Measurements from ENCODE around the gene GYS1. TPM values are rescaled to one million over a fixed set of nuclear protein-coding genes. Genes with fewer than 3 reads are reported as not detected.

The GYS1 gene
- total RNA-seq, 4 donors from 2014 or later = 28.8 to 42.0 (median 31.0) TPM

DNA sequence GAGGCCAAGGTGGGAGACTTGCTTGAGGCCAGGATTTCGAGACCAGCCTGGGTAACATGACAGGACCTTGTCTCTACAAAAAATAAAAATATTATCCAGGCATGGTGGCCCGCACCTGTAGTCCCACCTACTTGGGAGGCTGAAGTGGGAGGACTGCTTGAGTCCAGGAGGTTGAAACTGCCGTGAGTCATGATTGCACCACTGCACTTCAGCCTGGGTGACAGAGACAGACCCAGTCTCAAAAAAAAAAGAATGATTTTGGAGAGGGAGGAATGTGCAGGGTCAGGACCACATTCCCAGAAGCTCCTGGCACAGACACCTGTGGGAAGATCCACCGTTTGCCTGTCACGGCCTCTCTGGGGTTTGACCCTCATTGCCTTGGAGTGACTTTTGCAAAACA is 47.7 kb downstream of the GYS1 start:
- WGBS, 2 donors = 79 to 81% methylated on average over 5 of the region's 5 CpGs
- DNase-seq (ENCODE audit: low spot score in 2 of 2) = no peak

DNA sequence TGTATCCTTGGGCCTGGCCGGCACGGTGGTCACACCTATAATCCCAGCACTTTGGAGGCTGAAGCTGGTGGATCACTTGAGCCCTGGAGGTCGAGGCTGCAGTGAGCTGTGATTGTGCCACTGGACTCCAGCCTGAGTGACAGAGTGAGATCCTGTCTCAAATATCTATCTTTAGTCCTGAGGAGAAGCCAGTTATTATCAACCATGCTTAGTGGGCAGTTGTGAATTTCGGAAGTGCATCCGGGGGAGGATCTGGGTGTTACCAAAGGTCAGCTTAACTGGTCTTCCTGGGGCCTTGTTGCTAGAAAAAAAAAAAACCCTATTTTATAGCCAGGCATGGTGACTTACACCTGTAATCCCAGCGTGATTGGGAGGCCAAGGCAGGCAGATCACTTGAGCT is 50.0 kb downstream of the GYS1 start:
- H3K27me3 ChIP-seq = no peaks in the 10 kb centered on the region
- no peak overlapping the region for H3K4me3 ChIP-seq
- H3K36me3 ChIP-seq = peaks cover 0 to 8% (median 0%) of the 10 kb centered on the region in 3 donors
- no peak for TF ChIP-seq EP300 (IDR thresholded peaks at IDR 0.05)
- no peak for TF ChIP-seq POLR2A (IDR thresholded peaks at IDR 0.05)
- TF ChIP-seq, protein P1, sequence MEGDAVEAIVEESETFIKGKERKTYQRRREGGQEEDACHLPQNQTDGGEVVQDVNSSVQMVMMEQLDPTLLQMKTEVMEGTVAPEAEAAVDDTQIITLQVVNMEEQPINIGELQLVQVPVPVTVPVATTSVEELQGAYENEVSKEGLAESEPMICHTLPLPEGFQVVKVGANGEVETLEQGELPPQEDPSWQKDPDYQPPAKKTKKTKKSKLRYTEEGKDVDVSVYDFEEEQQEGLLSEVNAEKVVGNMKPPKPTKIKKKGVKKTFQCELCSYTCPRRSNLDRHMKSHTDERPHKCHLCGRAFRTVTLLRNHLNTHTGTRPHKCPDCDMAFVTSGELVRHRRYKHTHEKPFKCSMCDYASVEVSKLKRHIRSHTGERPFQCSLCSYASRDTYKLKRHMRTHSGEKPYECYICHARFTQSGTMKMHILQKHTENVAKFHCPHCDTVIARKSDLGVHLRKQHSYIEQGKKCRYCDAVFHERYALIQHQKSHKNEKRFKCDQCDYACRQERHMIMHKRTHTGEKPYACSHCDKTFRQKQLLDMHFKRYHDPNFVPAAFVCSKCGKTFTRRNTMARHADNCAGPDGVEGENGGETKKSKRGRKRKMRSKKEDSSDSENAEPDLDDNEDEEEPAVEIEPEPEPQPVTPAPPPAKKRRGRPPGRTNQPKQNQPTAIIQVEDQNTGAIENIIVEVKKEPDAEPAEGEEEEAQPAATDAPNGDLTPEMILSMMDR (IDR thresholded peaks at IDR 0.05) = no peak
- peaks cover 0 to 13% (median 0%) of the 10 kb centered on the region in 4 donors for H3K9me3 ChIP-seq
- 84 to 89% methylated on average over 6 of the region's 6 CpGs for WGBS, 2 donors
- H3K4me1 ChIP-seq = peaks cover 0 to 3% (median 0%) of the 10 kb centered on the region in 4 donors
- DNase-seq (ENCODE audit: low spot score in 2 of 2) = no peak
- H3K27ac ChIP-seq = no peak overlapping the region

More for the DNA sequence above, 47.7 kb downstream of the GYS1 start:
- peaks cover 0 to 8% (median 0%) of the 10 kb centered on the region in 3 donors for H3K36me3 ChIP-seq
- no peak overlapping the region for H3K4me3 ChIP-seq
- H3K9me3 ChIP-seq = peaks cover 0 to 13% (median 0%) of the 10 kb centered on the region in 4 donors
- no peak overlapping the region for H3K27ac ChIP-seq
- TF ChIP-seq POLR2A (IDR thresholded peaks at IDR 0.05) (no peak), EP300 (IDR thresholded peaks at IDR 0.05) (no peak)
- TF ChIP-seq, protein P1 (IDR thresholded peaks at IDR 0.05) = no peak
- peaks cover 0 to 3% (median 0%) of the 10 kb centered on the region in 4 donors for H3K4me1 ChIP-seq
- no peaks in the 10 kb centered on the region for H3K27me3 ChIP-seq

DNA sequence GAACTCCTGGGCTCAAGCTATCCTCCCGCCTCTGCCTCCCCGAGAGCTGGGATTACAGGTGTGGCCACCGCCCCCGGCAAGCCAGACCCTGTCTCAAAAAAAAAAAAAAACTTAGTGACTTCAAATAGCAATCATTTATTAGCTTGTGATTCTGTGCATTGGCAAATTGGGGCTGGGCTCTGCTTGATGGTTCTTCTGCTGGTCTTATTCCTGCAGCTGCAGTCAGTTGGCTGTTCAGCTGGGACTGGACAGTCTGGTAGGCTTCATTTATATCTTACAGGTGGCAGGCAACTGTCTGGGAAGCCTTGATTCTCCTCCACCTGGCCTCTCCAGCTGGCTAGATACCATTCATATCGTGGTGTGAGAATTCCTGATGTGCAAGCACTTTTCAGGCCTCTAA is 52.2 kb downstream of the GYS1 start:
- peaks cover 0 to 8% (median 0%) of the 10 kb centered on the region in 3 donors for H3K36me3 ChIP-seq
- H3K27ac ChIP-seq = no peak overlapping the region
- no peaks in the 10 kb centered on the region for H3K27me3 ChIP-seq
- no peaks in the 10 kb centered on the region for H3K4me1 ChIP-seq
- H3K4me3 ChIP-seq = no peak overlapping the region
- WGBS, 2 donors = 95 to 96% methylated on average over 5 of the region's 5 CpGs
- peaks cover 0 to 6% (median 0%) of the 10 kb centered on the region in 4 donors for H3K9me3 ChIP-seq
- DNase-seq (ENCODE audit: low spot score in 2 of 2) = no peak
- TF ChIP-seq, protein P1 (IDR thresholded peaks at IDR 0.05) = no peak
- TF ChIP-seq POLR2A (IDR thresholded peaks at IDR 0.05) (no peak), EP300 (IDR thresholded peaks at IDR 0.05) (no peak)

DNA sequence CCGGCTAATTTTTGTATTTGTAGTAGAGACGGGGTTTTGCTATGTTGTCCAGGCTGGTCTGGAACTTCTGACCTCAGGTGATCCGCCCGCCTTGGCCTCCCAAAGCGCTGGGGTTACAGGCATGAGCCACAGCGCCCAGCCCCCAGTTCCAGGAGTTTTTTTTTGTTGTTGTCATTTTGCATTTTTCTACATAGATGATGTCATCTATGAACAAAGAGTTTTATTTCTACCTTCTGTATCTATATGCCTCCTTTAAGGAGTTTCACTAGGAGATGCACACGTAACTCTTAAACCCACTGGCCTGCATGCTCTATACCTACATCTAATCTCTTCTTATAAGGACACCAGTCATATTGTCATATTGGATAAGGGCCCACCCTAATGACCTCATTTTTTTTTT is 54.9 kb downstream of the GYS1 start:
- TF ChIP-seq EP300 (IDR thresholded peaks at IDR 0.05) (no peak), POLR2A (IDR thresholded peaks at IDR 0.05) (no peak)
- TF ChIP-seq, protein P1 (IDR thresholded peaks at IDR 0.05) = no peak
- Histone ChIP-seq H3K36me3 (peaks cover 0 to 8% (median 0%) of the 10 kb centered on the region in 3 donors), H3K27me3 (no peaks in the 10 kb centered on the region), H3K4me3 (no peak overlapping the region), H3K4me1 (peaks cover 0 to 11% (median 4%) of the 10 kb centered on the region in 4 donors), H3K27ac (no peak overlapping the region), H3K9me3 (peaks cover 0 to 6% (median 0%) of the 10 kb centered on the region in 4 donors)
- WGBS, 2 donors = 84 to 91% methylated on average over 7 of the region's 7 CpGs
- DNase-seq (ENCODE audit: low spot score in 2 of 2) = no peak

DNA sequence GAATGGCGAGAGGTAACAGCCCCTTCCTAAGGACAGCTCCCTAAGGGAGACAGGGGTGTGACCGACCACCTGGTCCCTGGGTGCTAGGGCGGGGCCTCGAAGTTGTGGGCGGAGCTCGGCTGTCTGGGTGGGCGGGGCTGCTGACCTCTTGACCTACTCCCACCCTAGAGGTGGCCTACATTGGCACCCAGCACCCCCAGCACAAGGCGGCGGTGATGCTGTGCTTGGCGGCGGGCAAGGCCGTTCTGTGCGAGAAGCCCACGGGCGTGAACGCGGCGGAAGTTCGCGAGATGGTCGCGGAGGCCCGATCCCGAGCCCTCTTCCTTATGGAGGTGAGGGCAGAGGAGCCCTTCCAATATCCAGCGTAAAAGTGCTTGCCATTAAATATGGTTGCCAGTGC is 57.2 kb downstream of the GYS1 start:
- Histone ChIP-seq H3K27me3 (no peaks in the 10 kb centered on the region), H3K36me3 (peaks cover 0 to 4% (median 0%) of the 10 kb centered on the region in 3 donors), H3K4me3 (no peak overlapping the region), H3K4me1 (peaks cover 0 to 16% (median 8%) of the 10 kb centered on the region in 4 donors), H3K9me3 (peaks cover 0 to 3% (median 0%) of the 10 kb centered on the region in 4 donors), H3K27ac (no peak overlapping the region)
- DNase-seq (ENCODE audit: low spot score in 2 of 2) = no peak
- WGBS, 2 donors = 94 to 97% methylated on average over 25 of the region's 25 CpGs
- TF ChIP-seq EP300 (IDR thresholded peaks at IDR 0.05) (no peak), POLR2A (IDR thresholded peaks at IDR 0.05) (no peak)
- TF ChIP-seq, protein P1 (IDR thresholded peaks at IDR 0.05) = no peak

All from tibial nerve (tissue), 4 donors.